ENCODE measurements around the gene GOLGA8M.
"Not testable (repeated sequence)": the region's sequence is repeated elsewhere in the genome, so short reads cannot be mapped to it uniquely, and the experiment has no call there.

DNA sequence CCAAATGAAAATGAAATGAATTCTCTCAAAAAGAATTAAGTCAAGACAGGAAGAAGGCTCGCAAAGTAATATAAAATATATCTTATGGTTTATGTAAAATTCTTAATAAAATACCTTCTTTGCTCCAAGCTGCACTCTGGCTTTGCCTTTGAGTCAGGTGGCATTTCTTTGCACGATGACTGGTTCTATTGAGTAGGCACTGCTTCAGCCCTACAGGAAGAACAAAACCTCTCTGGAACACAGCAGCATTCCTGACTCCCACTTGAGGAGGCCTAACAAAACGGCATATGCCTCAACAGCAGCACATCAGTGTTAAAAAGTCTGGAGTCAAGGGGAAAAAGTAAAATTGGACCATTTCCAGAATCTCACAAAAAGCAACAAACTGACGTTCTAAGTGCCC is 7.4 kb upstream of the GOLGA8M start:
- TF ChIP-seq, protein P1, sequence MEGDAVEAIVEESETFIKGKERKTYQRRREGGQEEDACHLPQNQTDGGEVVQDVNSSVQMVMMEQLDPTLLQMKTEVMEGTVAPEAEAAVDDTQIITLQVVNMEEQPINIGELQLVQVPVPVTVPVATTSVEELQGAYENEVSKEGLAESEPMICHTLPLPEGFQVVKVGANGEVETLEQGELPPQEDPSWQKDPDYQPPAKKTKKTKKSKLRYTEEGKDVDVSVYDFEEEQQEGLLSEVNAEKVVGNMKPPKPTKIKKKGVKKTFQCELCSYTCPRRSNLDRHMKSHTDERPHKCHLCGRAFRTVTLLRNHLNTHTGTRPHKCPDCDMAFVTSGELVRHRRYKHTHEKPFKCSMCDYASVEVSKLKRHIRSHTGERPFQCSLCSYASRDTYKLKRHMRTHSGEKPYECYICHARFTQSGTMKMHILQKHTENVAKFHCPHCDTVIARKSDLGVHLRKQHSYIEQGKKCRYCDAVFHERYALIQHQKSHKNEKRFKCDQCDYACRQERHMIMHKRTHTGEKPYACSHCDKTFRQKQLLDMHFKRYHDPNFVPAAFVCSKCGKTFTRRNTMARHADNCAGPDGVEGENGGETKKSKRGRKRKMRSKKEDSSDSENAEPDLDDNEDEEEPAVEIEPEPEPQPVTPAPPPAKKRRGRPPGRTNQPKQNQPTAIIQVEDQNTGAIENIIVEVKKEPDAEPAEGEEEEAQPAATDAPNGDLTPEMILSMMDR (IDR thresholded peaks at IDR 0.05; ENCODE audit: insufficient read depth, low read length) = not testable (repeated sequence)
- TF ChIP-seq POLR2AphosphoS5 (IDR thresholded peaks at IDR 0.05; ENCODE audit: low read depth); REST (IDR thresholded peaks at IDR 0.05; ENCODE audit: insufficient replicate concordance, low read depth); SPI1 (IDR thresholded peaks at IDR 0.05; ENCODE audit: borderline replicate concordance, low read depth): not testable (repeated sequence)
